LNCaP clone FGC (cell line): ENCODE data around the gene COL23A1.

Experiments used
- DNase-seq: peaks from one replicate; pipeline ENCODE4 v3.0.0-alpha.2; 2011; ENCODE audit warnings: low read depth
- H3K4me3 ChIP-seq: 2 replicates; pipeline ENCODE4 v1.5.1; 2011; ENCODE audit warnings: mild to moderate bottlenecking, low read depth, low read length, control low read depth
- TF ChIP-seq, protein P1 (sequence below): IDR thresholded peaks from 2 replicates; pipeline ENCODE4 v1.5.1; 2012; ENCODE audit warnings: mild to moderate bottlenecking; ENCODE audit not compliant: control insufficient read depth, insufficient read depth; ENCODE audit errors: extremely low read depth

The COL23A1 gene

DNA sequence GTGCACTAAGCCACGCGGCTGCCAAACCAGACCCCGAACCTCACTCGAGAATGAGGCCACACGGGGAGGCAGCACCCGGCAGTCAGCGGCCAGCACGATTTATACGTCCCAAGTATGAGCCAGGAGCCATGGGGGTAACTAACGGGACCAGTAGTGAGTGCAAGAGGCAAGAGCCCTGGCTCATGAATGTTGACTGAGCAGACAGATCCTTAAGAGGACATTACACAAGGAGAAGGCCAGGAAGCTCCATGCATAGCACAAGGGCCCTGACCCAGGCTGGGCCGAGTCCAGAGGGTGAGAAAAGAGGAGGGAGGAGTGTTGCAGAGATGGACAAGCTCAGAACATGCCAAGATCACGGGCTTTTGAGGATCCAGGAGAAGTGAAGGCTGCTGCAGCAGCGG is 299.0 kb downstream of the COL23A1 start:
- no peak for DNase-seq
- TF ChIP-seq, protein P1, sequence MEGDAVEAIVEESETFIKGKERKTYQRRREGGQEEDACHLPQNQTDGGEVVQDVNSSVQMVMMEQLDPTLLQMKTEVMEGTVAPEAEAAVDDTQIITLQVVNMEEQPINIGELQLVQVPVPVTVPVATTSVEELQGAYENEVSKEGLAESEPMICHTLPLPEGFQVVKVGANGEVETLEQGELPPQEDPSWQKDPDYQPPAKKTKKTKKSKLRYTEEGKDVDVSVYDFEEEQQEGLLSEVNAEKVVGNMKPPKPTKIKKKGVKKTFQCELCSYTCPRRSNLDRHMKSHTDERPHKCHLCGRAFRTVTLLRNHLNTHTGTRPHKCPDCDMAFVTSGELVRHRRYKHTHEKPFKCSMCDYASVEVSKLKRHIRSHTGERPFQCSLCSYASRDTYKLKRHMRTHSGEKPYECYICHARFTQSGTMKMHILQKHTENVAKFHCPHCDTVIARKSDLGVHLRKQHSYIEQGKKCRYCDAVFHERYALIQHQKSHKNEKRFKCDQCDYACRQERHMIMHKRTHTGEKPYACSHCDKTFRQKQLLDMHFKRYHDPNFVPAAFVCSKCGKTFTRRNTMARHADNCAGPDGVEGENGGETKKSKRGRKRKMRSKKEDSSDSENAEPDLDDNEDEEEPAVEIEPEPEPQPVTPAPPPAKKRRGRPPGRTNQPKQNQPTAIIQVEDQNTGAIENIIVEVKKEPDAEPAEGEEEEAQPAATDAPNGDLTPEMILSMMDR, result no peak
- H3K4me3 ChIP-seq, result no peak overlapping the region

GRCh38 chr5:178290376-178290775 is 299.8 kb downstream of the COL23A1 start:
- TF ChIP-seq, protein P1, result no peak

DNA sequence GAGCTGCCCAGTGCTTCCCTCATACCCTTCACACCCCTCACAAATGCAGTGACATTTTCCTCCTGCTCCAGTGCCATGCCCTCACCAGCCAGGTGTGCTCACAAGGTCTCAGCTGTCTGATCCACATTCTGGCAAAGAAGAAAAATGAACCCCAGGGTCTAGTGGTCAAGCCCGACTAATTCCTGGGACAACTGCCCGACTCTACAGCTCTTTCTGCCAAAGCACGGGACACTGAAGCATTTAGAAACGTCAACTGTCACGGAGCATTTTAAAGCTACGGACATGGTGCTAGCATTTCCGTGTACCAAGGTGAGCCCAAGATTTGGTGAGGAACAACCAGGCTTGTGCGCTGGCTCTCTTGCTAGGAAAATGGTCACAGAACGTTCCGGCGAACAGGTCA is 300.8 kb downstream of the COL23A1 start:
- H3K4me3 ChIP-seq, result no peak overlapping the region
- no peak for DNase-seq

More at GRCh38 chr5:178290376-178290775, 299.8 kb downstream of the COL23A1 start:
- no peak for DNase-seq
- no peak overlapping the region for H3K4me3 ChIP-seq

GRCh38 chr5:178288401-178289368 is 301.5 kb downstream of the COL23A1 start:
- DNase-seq, result peak; percentile 43
- H3K4me3 ChIP-seq, result no peak overlapping the region
- TF ChIP-seq, protein P1, result no peak

More for the DNA sequence above, 300.8 kb downstream of the COL23A1 start:
- TF ChIP-seq, protein P1, result no peak

DNA sequence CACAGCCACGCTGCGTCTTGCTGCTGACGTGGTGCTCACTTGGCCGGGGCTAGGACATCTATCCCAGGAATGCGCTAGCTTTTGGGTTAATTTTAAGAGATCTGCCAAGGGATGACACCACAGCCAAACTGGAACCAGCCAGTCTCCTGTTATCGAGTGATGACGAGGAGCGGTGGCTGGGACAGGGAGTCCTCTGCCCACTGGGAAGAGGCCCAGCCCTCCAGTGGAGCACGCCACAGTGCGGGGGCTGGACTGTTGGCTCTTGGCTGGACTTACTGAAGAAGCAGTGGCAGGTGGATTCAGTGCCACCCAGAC is 302.4 kb downstream of the COL23A1 start:
- no peak for DNase-seq
- TF ChIP-seq, protein P1, result no peak
- no peak overlapping the region for H3K4me3 ChIP-seq

DNA sequence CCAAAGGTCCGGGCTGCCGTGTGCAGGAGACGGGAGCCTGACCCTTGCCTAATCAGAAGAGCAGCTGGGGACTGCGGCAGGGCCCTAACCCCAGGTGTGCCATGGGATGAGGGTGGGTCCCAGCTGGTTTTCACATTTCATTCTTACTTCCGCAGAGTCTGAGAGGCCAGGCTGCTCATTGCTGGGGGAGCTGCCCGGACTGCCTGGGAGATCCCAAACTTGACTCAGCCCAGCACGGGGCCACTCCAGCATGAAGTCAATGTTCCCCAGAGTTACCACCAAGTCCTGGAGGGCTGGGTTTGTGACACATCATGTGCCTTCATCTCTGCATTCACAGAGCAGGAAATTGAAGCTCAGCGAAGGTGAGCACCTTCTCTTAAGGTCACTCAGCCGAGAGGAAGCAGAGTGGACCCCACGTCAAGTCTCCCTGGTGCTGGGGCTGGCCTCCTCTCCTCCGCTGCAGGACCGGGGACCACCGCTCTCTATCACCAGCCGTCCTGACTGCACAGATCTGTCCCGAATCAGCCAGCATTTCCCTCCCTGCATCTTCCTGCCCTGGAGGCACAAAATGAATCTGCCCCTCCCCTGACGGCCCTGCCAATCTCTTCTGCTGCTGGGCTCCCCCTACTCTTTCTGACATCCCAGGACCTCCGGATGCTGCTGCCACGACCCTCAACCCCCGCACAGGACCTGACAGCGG is 303.0 kb downstream of the COL23A1 start:
- DNase-seq, result no peak
- no peak overlapping the region for H3K4me3 ChIP-seq
- TF ChIP-seq, protein P1, result no peak
